WI38 (cell line): ENCODE data around the gene POLR3B.

Source experiments
- H3K4me3 ChIP-seq: 2 replicates; pipeline ENCODE4 v1.5.1; 2011; ENCODE audit warnings: low read depth, mild to moderate bottlenecking, control low read depth, low read length
- TF ChIP-seq, protein P1 (sequence below): IDR thresholded peaks from 2 replicates; pipeline ENCODE4 v1.5.1; 2012; ENCODE audit warnings: low read depth, mild to moderate bottlenecking, control low read depth, low read length

The POLR3B gene

DNA sequence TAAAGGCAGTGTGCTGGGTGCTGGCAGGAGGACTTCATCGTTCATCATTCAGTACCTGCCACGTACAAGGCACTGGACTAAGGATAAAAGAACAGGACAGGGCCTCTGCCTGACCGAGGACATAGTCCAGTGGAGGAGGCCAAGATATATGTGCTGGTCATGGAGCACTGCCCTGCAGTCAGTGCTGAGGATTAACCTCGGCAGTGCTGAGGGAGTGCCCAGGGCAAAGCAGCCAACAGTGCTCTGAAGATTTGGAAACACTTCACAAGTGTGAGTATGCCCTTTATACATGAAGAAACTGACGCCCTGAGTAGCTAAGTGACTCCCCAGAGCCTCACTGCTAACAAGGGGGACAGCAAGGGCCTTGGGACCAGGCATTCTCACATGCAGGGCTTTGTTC, 153.8 kb downstream of the POLR3B start:
- H3K4me3 ChIP-seq: no peak overlapping the region
- TF ChIP-seq, protein P1, sequence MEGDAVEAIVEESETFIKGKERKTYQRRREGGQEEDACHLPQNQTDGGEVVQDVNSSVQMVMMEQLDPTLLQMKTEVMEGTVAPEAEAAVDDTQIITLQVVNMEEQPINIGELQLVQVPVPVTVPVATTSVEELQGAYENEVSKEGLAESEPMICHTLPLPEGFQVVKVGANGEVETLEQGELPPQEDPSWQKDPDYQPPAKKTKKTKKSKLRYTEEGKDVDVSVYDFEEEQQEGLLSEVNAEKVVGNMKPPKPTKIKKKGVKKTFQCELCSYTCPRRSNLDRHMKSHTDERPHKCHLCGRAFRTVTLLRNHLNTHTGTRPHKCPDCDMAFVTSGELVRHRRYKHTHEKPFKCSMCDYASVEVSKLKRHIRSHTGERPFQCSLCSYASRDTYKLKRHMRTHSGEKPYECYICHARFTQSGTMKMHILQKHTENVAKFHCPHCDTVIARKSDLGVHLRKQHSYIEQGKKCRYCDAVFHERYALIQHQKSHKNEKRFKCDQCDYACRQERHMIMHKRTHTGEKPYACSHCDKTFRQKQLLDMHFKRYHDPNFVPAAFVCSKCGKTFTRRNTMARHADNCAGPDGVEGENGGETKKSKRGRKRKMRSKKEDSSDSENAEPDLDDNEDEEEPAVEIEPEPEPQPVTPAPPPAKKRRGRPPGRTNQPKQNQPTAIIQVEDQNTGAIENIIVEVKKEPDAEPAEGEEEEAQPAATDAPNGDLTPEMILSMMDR: no peak

DNA sequence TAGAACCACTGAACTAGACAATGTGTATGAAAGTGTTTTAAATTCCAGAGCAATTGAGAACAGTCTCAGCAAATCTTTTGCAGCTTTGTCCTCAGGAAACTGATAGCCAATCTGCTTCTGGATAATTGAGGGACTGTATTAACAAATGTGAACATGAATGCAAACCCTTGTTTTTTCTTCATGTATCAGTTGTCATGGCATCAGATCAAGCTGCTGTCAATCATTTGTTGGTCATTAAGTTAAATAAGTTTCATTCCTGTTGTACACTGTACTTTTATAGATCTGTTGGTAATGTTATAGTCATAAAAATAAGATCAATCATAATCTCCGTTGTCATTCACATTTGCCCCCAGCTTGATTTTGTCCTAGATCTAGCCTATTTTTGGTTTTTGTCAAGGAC, 159.8 kb downstream of the POLR3B start:
- H3K4me3 ChIP-seq: no peak overlapping the region
- TF ChIP-seq, protein P1: no peak

DNA sequence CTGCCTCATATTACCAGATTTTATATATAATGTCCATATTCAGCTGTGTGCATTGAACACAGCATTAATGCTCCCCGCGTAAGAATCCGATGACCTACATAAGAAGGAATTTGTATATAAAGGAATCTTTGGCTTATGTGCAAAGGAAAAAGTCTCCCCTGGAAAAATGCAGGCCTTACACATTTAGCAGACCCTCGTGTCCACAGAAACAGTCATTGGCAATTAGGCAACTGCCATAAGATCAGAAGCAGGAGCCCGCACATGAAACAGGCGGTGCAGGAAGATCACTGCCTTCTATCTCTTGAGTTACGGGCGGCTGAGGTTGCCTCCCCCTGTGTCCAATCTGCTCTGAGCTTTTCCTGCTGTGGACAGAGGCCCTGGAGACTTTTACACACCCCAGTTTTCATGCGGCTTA, 162.1 kb downstream of the POLR3B start:
- TF ChIP-seq, protein P1: no peak

DNA sequence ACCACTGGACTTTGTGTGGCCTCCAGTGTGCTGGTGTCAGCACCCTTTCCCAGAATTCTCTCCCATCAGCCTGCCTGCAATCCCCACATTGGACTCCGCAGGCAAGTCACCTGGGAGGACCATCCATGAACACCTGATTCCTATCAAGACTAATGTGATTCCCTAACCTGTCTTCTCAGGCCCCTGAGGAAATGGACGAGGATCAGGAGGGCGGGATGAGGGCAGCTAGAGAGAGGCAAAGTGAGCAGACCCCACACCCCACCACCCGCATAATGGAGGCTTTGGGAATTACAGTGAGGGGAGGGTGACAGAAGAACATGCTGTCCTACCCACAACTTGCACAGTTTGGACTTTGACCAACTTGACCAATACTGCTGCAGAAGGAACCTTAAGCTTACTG, 164.4 kb downstream of the POLR3B start:
- TF ChIP-seq, protein P1: no peak
- no peak overlapping the region for H3K4me3 ChIP-seq

More for the DNA sequence above, 162.1 kb downstream of the POLR3B start:
- H3K4me3 ChIP-seq: no peak overlapping the region

DNA sequence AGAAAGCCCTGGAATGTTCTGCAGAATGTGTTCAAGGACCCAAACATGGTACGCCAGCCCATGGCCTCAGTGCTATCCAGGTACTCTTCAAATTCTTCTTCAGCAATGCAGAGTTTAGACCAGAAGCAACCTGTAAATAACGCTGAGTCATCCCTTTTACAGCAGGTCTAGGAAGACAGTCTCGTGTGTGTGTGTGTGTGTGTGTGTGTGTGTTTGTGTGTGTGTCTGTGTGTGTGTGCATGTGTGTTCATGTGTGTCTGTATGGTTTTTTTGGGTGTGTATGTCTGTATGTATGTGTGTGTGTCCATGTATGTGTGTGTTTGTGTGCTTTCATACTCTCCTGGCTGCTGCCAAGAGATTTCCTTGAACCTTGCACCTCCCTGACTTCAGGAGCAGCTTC, 165.2 kb downstream of the POLR3B start:
- TF ChIP-seq, protein P1: no peak
- H3K4me3 ChIP-seq: no peak overlapping the region

DNA sequence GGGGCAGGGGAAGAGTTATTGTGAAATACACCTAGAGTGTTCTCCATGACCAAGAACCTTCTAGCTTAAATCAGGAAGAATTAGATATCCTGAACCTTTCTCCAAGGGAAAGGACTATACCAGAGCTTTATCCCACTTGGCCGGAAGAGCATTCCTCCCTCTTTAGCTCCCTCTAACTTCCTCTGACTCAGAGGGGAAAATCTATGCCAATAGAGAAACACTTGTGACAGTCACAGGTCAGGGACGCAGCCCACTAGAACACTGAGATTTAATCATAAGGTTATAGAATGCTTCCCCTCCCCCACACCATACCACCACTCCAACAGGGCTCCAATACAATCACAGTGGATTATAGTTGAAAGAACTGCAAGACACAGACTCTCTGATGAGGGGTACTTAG, 169.8 kb downstream of the POLR3B start:
- no peak overlapping the region for H3K4me3 ChIP-seq
- TF ChIP-seq, protein P1: no peak

DNA sequence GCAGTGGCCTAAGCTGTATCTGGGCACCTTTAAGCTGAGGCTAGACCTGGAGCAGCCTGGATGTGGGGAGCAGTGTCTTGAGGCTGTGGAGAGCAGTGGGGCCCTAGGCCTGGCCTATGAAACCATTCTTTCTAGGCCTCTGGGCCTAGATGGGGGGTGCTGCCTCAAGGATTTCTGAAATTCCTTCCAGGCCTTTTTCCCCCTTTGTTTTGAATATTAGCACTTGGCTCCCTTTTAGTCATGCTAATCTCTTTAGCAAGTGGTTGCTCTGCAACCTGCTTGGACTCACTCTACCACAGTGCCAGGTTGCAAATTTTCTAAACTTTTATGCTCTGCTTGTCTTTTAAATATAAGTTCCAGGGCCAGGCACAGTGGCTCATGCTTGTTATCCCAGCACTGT, 183.7 kb downstream of the POLR3B start:
- H3K4me3 ChIP-seq: no peak overlapping the region

More for the DNA sequence above, 183.7 kb downstream of the POLR3B start:
- TF ChIP-seq, protein P1: no peak
